Measurements from ENCODE around the gene OGFR.

Gene OGFR

GRCh38 chr20:62832212-62832922 is 27.7 kb downstream of the OGFR start:
- Histone ChIP-seq H3K4me3 (no peak overlapping the region), H3K27ac (peak overlapping the region in 1 of 2 donors; percentile 28)
- TF ChIP-seq, protein P1, sequence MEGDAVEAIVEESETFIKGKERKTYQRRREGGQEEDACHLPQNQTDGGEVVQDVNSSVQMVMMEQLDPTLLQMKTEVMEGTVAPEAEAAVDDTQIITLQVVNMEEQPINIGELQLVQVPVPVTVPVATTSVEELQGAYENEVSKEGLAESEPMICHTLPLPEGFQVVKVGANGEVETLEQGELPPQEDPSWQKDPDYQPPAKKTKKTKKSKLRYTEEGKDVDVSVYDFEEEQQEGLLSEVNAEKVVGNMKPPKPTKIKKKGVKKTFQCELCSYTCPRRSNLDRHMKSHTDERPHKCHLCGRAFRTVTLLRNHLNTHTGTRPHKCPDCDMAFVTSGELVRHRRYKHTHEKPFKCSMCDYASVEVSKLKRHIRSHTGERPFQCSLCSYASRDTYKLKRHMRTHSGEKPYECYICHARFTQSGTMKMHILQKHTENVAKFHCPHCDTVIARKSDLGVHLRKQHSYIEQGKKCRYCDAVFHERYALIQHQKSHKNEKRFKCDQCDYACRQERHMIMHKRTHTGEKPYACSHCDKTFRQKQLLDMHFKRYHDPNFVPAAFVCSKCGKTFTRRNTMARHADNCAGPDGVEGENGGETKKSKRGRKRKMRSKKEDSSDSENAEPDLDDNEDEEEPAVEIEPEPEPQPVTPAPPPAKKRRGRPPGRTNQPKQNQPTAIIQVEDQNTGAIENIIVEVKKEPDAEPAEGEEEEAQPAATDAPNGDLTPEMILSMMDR (IDR thresholded peaks at IDR 0.05) = no peak
- DNase-seq (ENCODE audit: low spot score) = peak; percentile 70

DNA sequence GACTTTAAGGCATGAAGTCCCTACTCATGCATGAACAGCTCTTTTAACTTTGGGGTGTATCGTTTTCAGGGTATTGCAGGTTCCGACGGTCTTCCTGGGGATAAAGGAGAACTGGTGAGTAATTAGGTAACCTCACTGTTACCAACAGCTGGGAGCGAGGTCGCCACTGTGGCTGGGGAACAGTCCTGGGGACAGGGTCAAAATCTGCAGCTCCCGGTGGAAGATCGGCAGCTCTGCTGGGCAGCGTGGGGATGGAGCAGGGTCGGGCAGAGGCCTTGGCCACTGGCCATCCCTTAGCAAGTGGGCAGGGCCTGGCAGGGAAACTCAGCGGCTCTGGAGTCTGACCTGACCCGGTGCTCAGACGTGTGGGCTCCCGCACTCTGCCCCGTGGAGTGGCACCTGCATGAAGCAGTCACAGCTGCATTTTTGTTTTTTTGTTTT is 28.3 kb downstream of the OGFR start:
- DNase-seq (ENCODE audit: low spot score) = peak; percentile 70
- TF ChIP-seq, protein P1 (IDR thresholded peaks at IDR 0.05) = no peak
- Histone ChIP-seq H3K27ac (no peak overlapping the region), H3K4me3 (no peak overlapping the region)

DNA sequence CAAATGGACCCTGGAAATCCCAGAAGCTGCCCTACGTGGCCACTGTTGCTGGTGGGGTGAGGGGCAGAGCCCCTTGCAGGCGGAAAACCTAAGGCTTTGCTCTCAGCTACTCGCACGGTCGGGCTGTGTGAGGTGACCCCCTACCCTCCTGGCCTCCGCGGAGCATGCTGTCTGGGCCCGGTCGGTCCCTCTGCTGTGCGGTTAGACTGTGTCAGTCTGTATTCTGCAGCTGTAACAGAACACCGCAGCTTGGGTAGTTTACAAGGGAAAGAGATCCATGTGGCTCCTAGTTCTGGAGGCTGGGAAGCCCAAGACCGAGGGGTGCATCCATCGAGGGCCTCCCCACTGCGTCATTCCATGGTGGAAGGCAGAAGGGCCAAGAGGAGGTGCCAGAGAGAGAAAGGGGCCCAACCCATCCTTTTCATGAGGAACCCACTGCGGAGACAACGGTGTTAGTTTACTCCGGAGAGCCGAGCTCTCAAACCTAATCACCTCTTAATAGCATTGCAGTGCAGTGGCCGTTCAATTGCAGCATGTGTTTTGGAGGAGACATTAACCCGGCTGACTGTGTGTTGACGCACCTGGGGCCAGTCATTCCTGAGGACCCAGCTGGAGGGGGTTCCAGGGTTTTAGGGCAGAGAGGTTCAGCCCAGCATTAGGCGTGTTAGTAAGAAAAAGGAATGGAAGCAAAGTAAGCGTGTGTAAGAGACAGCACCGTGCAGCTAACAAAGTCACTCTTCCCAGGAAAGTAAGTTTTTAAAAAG is 30.5 kb downstream of the OGFR start:
- H3K27ac ChIP-seq = no peak overlapping the region
- peak; percentile 68 for DNase-seq (ENCODE audit: low spot score)
- H3K4me3 ChIP-seq = no peak overlapping the region
- TF ChIP-seq, protein P1 (IDR thresholded peaks at IDR 0.05) = no peak

DNA sequence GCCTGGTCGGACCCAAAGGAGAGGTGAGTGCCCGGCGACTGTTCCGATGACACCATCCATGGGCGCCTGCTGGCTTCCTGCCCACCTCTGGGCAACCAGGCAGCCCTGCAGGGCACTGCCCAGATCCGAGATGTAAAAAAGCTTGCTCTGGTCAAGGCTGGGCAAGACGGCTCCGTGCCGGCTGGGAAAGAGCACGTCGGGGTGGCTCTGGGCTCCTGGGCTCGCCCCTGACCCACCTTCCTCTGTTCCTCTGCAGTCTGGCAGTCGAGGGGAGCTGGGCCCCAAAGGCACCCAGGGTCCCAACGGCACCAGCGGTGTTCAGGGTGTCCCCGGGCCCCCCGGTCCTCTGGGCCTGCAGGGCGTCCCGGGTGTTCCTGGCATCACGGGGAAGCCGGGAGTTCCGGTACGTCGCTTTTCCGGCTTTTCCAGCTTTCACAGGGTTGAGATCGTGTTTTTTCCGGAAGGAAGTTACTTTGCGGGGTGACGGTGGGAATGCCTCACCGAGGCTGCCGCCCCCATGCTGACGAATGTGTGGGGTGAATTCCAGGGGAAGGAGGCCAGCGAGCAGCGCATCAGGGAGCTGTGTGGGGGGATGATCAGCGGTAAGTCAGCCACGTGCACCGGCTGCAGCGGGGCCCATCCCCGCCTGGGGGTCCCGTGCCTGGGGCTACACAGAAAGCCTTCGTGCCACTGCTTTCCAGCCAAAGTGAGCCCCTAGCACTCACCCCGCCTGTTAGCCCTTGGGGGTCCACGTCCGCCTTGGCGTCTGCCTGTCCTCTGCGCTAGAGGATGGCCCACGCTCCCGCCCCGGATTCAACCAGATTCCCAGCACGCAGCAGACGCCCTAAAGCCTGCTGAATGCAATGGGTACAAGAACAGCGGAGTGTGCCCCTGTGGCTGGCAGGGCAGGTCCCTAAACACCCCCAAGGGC is 31.6 kb downstream of the OGFR start:
- TF ChIP-seq, protein P1 (IDR thresholded peaks at IDR 0.05) = no peak
- Histone ChIP-seq H3K27ac (no peak overlapping the region), H3K4me3 (no peak overlapping the region)
- peak; percentile 65 for DNase-seq (ENCODE audit: low spot score)

GRCh38 chr20:62836967-62837490 is 32.4 kb downstream of the OGFR start:
- DNase-seq (ENCODE audit: low spot score) = no peak
- TF ChIP-seq, protein P1 (IDR thresholded peaks at IDR 0.05) = no peak
- H3K4me3 ChIP-seq = no peak overlapping the region
- no peak overlapping the region for H3K27ac ChIP-seq

DNA sequence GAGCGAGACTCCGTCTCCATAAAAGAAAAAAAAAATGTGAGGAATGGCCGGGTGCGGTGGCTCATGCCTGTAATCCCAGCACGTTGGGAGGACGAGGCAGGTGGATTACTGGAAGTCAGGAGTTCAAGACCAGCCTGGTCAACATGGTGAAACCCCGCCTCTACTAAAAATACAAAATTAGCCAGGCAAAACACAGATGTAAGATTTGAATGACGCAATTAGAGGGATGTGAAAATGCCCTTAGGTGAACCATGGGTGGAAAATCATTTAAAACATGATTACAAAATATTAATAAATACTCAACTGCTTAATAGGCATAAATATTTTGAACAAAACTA is 33.1 kb downstream of the OGFR start:
- TF ChIP-seq, protein P1 (IDR thresholded peaks at IDR 0.05) = no peak
- H3K4me3 ChIP-seq = no peak overlapping the region
- no peak overlapping the region for H3K27ac ChIP-seq
- no peak for DNase-seq (ENCODE audit: low spot score)
